HG02642 (cell line): ENCODE data around the gene DUSP2.

Source experiments
- ATAC-seq: cut with Tn5 transposase; IDR thresholded peaks from one replicate; pipeline ENCODE4 v1.9.1; 2021; ENCODE audit warnings: mild to moderate bottlenecking; ENCODE audit not compliant: unreplicated experiment, poor library complexity

Gene DUSP2

DNA sequence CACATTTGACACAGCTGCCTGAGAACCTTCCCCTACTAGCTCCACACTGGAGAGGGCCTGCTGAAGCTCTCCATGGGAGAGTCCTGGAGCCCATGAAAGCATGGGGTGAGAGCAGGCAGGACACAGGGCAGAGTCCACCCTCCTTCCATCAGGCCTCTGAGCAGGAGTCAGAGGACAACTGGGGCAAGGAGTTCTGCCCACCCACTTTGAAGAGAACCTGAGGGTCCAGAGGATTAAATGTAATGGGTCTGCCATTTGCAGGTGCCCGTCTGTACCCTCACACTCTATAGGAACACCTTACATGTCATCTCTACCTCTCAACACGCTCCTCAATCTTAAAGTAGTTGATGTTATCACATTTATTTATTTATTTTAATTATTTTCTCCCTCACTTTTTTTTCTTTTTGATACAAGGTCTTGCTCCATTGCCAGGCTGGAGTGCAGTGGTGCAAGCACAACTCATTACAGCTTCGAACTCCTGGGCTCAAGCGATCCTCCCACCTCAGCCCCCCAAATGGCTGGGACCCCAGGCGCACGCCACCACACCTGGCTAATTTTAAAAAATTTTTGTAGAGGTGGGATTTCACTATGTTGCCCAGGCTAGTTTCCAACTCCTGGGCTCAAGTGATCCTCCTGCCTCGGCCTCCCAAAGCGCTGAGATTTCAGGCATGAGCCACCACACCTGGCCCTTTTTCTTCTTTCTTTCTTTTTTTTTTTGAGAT, 39.1 kb downstream of the DUSP2 start:
- ATAC-seq = no peak

DNA sequence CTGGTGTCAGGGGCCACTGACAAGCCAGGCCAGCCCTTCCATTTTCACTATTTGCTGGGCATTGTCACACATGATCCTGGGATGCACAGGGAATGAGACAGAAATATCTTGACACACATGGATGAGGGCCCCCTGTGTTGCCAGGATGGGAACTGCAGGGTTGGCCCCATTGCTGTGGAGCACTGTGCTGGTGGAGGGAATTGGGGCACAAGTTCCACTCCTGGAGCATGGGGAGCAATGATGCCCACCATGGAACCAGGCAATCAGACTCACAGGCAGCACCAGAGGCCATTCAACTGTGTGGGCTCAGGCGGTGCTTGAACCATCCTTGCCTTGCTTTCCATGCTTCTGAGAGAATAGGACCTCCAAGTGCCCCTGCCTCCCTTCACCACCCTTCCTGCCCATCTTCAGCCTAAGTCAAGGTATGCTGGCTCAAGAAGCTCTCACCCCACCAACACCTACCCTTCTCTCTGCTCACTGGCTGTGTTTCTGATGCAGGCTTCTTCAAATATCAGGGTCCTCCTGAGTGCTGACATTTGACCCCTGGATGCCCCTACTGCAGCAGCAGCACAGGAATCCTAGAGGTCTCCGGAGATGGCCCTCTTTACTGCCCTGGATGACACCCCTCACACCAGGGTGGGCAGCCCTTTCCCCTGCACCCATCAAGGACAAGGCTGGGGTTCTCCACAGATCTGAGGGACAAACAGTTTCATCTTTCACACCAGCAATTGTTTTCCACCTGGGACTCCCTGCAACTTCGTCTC, 39.9 kb downstream of the DUSP2 start:
- ATAC-seq = no peak

DNA sequence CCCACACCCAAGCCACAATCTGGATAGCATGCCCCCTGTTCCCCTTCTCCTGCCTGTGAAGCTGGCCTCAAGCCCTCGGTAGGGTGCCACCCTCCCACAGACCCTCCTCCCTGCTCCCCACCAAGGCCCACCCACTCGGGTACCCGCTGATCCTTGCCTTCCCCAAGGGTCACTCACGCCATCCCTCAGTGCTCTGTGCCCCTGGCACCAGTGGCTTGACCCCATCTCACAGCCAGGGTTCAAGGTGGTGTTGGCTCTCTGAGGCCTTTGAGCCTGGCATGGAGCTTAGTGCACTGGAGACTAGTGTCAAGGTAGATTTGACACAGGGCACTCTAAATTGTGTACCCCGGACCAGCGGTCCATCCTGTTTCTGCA, 40.8 kb downstream of the DUSP2 start:
- no peak for ATAC-seq

DNA sequence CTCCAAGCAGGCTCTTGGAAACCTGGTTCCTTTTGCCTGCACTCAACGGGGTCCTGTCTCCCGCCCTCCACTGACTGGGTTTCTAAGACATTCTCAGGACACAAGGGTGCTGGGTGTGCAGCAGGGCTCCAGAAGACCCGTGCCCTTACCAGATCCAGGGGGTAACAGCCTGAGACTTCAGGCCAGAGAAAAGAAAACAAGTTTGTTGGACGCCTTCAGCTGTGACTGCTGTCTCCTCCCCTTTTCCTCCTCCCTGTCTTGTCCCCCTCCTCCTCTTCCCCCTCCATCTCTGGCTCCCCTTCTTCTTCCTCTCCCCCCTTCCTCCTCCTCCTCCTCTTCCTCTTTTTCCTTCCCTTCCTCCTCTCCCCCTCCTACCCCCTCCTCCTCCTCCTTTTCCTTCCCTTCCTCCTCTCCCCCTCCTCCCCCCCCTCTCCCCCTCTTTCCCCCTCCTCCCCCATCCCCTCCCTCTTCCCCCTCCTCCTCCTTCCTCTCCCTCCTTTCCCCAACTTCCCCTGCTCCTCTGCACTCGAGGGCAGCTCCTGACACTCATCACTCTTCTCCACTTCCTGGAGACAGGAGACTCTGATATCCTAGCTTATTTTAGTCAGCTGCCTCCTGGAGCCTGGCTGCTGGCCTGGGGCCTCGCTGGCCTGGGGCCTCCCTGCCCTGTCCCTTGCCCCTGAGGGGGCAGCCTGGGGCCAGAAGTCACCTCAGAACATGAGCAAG, 41.3 kb downstream of the DUSP2 start:
- no peak for ATAC-seq

DNA sequence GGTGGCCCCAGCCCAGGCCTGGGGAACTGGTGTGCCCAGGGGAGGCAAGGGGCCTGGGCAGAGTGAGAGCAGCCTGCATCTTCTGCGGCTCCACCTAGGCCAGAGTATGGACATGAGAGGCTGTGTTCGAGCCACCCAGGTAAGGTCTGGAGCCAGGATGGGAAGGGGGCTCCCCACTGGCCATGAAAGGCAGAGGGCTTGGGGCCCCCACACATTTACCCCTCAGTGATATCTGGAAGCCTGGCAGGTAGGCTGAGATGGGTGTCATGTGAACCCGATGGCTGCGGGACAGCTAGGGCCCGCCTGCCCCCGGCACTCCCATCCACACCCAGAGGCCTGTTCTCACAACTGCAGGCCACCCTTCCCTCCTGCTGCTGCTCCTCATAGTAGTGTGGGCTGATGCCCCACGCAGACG, 42.0 kb downstream of the DUSP2 start:
- no peak for ATAC-seq

DNA sequence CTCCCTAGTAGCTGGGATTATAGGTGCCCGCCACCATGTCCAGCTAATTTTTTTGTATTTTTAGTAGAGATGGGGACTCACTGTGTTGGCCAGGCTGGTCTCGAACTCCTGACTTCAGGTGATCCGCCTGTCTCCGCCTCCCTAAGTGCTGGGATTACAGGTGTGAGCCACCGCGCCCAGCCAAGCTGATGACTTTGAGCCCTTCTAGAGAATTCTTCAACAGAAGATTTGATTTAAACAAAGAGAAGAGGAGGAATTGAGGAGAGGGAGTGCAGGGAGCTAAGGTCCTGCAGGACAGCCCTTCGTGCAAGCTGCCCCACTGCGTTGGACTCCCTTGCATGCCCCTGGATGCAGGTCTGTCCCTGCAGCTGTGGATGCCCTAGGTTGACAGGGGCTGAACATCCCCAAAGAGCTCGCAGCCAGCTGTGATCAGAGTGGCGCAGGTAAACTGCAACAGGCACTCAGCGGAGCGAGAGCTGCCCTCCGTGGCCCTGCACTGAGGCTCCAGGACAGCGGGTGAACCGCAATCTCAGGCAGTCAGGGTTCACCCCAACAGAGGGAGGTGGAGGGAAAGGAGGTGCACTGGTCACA, 42.5 kb downstream of the DUSP2 start:
- no peak for ATAC-seq

DNA sequence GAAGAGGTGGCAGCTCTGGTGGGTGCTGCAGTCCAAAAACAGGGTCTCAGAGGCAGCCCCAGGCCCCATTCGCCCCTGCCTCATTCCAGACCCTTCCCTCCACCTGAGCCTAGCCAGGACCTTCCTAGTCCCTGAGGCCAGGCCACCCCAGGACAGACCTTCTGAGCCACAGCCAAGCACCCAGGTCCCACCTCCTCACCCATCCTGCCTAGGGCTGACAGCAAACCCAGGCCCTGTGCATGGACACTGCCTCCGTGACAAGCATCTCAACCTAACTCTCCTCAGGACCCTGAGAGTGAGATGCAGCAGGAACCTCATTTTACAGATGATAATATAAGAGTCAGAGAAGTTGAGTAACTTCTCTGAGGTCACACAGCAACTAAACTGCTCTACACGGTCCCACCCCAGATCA, 44.3 kb downstream of the DUSP2 start:
- no peak for ATAC-seq

DNA sequence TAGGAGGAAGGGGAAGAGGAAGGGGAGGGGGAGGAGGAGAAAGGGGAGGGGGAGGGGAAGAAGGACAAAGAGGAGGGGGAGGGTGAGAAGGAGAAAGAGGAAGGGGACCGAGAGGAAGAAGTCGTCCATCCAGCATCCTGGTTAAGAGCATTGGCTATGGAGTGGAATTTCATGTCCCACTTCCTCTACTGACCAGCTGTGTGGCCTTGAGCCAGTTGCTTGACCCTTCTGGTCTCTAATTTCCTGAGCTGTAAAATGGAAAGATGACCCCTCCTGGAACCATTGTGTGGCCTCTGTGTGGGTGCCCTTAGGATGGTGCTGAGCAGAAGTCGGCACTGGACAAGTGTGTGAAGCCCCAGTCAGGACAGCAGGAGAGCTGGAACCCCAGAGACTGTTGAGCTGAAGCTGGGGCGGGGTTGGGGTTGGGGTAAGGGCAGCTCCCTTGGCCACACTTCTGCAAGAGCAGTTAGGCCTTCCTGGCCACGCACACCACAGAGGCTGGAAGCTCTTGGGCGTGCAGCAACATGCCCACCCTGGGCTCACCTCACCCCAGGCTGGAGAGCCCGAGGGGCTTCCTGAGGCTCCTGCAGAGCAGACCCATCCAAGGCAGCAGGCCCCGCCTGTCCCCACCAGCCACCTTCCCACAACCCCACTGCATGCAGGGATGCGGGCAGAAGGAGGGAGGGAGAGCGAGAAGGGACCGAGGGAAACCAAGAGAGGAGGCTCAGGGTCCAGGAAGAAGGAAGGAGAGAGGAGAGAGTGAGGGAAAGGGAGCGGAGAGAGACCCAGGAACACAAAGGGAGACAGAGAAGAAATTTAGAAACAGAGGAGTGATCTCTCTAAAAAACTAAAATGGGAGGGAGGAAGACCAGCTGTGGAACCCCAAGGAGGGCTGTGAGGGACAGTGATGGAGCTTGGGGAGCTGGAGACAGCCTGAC, 45.1 kb downstream of the DUSP2 start:
- no peak for ATAC-seq

DNA sequence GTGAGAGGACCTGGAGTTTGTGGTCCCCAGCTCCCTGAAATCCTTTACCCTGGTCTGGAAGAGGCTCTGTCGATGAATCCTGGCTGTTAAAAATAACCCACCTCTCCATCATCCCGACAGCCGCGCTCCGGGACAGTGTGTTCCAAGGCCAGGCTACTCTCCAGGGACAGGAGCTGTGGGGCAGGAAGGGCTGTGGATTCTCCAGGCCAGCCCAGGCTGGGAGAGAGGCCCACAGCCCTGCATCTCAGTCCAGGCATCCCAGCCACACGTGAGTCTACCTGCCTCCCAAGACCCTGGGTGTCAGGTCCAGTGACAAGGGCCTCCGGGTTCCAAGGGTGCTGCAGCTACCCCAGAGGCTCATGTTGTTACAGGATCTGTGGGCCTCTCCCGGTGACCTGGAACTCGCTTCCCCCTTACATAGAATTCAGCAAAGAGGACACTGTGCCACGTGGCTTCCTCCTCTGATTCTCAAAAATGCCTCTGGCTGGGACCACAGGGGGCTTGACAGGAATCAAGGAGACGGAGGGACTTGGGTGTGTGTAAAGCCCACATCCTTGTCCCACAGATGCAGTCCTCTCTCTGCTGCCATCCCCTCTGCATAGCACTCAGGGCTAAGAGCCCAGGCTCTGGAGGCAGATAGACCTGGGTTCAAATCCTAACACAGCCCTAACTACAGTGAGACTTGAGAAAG, 46.2 kb downstream of the DUSP2 start:
- no peak for ATAC-seq

DNA sequence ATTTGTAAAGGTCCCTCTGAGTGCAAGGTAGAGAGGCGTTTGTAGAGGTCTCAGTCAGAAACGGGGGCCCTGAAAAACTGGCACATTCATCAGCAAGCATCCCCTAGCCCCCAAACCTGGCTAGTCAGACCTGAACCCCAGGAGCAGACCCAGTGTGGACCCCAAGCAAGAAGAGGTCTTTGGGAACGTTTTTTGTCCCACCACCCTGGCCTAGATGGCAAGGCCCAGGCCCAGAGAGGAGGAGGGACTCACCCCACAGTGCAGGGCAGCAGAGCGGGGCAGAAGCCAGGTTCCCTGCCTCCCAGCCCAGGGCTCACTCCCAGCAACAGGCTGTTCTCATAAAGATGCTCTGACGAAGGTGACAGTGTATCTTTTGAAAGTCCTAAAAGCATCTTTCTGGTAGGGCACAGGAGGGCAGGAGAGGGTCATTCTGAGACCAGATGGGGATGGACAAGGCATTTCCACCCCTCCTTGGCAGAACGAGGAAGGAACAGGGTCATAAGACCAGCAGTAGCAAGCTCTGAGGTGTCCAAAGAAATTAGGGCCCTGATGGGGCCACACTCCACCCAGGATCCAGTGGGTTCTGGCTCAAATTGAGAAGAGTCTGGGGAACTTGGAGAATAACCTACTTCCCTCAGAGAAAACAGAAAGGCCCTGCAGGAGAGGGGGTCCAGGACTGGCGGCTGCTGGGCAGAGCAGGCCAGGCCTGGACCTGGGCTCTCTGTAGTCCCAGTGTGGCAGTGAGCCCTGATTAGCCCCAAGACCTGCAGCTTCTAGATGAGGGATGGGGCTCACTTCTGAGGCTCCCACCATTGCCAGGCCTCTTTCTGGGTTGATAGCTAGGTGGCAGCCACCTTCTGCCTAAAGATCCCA, 47.1 kb downstream of the DUSP2 start:
- no peak for ATAC-seq

DNA sequence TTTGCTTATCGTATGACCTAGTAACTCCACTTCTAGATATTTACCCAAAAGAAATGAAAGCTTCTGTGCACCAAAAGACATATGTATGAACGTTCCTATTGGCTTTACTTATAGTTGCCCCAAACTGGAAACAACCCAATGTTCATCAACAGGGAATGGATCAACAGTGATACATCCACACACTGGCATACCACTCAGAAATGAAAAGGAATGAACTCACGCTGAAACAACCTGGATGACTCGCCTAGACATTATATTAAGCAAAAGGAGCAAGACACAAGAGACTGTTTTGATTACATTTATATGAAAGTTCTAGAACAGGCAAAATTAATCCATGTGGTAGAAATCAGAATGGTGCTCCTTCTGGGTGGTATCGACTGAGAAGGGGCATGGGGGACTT, 47.8 kb downstream of the DUSP2 start:
- no peak for ATAC-seq

DNA sequence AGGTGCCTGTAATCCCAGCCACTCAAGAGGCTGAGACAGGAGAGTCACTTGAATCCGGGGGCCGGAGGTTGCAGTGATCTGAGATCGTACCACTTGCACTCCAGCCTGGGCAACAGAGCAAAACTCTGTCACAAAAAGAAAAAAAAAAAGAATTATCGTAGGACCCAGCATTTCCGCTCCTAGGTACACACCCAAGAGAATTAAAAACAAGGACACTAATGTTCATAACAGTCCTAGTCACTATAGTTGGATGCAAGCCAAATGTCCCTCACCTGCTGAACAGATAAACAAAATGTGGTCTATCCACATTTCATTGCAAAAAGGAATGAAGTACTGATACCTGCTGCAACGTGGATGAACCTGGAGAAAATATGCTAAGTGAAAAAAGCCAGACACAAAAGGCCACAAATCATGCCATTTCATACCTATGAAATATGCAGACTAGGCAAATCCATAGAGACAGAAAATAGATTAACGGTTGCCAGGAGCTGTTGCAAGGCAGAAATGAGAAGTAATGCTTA, 50.1 kb downstream of the DUSP2 start:
- ATAC-seq = no peak

DNA sequence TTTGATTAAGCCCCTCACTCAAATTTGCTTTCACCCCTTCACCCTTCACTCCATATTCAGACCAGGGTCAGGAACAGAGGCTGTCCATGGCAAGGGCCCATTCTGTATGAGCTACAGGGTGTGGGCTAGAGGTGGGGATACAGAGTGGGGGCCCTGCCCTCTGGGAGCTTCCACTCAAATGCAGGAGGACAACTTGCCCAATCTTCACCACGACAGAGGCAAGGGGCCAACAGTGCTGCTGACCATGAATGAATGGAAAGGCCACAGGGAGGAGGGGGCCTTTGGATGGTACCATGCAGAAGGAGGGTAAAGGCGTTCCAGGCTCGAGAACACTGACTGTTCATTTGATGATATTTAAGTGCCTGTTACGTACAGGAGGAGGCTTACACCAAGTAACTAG, 51.7 kb downstream of the DUSP2 start:
- ATAC-seq = no peak
